ENCODE data around the gene MYO1F.
"Not testable (repeated sequence)": the region's sequence is repeated elsewhere in the genome, so short reads cannot be mapped to it uniquely, and the experiment has no call there.

MYO1F gene

DNA sequence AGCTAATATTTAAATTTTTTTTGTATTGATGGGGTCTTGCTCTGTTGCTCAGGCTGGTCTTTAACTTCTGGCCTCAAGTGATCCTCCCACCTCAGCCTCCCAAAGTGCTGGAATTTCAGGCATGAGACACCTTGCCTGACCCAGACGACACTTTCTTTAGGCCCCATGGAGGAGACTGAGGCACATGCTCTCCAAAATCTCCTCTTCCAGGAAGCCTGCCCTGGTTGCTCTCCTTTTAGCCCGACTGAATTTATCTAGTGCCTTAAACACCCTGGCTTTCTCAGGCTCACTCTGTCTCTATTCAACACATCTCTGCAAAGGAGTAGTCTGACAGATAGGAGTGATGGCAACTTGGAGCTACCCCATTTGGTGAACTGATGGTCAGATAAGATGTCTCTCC is 18.9 kb downstream of the MYO1F start:
- DNase-seq = no peak

DNA sequence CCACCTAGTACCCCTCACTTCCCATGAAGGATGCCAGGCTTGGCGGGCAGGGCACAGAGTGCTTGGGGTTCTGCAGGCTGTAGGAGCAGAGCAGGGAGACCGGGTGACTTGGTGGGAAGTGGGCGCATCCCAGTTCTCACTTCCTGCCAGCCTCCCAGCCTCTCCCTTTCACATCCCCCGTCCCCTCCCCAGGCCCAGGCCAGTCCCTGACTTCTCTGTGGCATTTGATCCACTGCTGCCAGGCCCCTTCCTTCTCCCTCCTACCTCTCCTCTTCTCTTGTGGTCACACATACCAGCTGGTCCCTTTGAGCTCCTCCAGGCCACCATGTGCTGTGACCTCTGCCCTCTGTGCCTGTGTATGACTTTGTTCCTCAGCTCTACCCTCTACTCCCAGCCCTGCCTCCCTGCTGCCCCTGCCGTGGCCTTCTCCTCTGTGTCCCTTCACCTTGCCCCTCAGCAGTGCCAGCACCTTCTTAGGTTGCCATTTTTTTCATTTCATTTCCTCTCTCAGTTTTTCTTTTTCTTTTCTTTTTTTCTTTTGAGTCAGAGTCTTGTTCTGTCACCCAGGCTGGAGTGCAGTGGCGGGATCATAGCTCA is 19.5 kb downstream of the MYO1F start:
- no peak for DNase-seq

DNA sequence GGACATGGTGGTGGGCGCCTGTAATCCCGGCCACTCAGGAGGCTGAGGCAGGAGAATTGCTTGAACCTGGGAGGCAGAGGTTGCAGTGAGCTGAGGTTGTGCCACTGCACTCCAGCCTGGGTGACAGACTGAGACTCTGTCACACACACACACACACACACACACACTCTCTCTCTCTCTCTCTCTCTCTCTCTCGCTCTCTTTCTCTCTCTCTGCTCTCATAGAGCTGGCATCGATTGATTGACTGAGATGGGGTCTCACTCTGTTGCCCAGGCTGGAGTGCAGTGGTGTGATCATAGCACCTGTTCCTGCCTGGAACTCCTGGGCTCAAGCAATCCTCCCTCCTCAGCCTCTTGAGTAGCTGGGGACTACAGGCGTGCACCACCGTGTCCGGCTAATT is 23.5 kb downstream of the MYO1F start:
- not testable (repeated sequence) for DNase-seq

DNA sequence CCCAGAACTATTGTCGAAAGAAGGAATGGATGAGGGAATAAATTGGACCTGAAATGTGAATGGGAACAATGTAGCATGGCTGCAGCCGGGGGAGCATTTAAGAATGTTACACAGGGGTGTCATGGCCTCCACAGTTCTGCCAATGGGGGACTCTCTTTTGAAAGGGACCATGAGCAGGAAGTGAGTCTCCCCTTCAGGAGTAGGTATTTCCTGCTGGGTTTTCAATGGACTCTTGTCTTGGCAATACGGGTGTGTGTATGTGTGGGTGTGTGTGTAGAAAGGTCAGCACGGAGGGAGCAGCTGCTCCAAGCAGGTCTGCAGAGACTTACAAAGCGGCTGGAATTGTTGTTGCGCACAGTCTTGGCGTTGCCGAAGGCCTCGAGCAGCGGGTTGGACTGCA is 24.4 kb downstream of the MYO1F start:
- no peak for DNase-seq

DNA sequence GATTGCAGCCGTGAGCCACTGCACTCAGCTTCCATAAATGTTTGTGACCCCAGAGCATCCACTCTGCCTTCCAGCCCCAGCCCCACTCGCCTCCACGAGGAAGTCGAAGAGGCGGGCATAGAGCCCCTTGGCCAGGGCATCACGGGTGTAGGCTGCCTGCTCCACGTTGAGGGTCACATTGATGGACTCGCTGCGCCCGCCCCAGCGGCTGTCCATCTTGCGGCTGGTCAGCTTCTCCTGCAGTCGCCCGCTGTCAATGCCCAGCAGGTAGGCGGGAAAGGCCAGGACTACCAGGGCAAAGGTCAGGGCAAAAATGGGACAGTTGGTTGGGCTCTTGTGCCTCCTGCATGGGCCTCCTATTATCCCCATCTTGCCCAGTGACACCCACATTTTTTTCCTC is 27.2 kb downstream of the MYO1F start:
- DNase-seq = no peak

DNA sequence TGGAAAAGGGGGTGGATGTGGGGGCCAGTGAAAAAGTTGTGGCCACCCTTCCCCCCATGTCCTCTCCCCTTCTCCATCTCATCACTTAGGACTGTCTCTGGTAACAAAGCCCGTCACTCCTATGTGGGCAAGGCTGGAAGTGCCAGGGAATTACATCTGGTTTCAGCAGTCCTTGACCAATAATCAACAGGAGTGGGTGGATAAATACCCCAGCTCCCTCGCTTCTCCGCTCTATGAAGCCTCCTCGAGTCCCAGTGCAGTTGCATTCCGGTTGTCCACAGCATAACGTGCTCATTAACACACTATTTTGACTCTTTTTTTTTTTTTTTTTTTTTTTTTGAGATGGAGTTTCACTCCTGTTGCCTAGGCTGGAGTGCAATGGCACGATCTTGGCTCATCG is 31.5 kb downstream of the MYO1F start:
- no peak for DNase-seq

DNA sequence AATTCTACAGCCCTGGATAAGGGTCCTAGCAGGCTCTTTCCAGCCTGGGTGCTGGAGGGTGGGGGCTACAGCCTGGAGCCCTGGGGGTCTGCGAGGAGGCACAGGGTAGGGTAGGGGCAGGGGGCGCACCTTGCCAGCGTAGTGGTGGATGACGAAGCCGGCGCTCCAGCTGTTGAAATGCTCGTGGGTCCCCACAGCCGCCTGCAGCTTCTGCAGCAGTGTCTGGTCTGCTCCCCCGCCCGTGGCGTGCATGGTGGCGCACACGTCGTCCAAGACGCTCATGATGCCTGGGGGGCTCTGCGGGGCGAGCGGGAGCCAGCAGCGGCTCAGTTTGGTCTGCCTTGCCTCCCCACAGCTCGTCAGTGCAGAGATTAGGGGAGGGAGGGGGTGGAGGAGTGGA is 33.1 kb downstream of the MYO1F start:
- no peak for DNase-seq

DNA sequence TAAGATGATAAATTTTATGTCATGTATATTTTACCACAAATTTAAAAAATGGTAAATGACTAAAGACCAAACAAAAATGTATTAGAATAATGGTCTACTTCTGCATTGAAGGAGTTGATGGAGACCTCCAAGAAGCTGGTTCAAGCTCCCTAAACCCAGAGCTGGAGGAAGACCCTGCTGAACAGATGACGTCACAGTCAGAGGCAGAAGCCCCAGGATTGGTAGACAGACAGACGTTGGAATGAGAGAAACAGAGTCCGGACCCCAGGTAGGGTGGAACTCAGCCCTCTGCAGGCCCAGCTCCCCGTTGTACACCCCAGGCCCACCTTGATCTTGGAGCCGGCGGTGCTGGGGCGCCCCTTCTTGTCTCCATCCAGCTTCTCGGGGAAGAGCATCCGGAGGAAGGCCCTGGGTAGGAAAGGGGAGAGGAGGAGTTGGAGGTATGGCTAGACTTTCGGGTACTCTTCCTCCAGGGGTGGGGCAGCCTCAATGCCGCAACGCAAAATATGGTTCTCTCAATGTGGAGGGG is 37.6 kb downstream of the MYO1F start:
- no peak for DNase-seq

DNA sequence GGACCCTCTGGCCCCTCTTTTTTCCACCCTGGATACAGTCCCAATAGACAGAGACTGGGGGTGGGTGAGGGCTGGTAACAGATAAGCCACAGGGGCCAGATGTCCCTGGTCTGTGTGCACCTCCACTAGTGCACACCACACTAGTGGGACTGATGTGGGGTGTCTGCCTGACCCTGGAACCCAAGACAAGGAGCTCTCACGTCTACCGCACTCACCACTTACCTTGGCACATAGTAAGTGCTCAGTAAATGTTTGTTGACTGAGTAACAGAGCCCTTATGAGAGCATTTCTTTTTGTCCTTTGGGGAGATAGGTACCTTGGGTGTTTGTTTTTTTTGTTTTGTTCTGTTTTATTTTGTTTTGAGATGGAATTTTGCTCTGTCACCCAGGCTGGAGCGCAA is 40.1 kb downstream of the MYO1F start:
- DNase-seq = no peak

DNA sequence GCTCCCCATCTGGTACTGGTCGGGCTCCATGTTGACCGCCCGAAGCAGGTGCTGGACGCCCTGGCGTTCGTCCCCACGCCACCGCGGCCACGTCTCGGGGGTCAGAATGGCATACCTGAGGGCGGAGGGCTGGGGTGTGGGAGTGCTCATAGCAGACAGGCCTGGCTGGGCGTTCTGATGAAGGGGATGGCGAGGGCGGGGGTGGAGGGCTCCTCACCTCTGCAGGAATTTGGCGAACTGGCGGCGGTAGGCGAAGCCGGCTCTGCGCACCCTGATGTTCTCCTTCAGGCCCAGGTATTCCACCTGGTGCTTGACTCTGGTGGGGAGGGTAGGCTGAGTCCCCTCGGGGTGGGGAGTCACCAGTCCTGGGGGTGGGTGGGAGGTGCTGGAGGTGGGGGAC is 41.0 kb downstream of the MYO1F start:
- DNase-seq = no peak

DNA sequence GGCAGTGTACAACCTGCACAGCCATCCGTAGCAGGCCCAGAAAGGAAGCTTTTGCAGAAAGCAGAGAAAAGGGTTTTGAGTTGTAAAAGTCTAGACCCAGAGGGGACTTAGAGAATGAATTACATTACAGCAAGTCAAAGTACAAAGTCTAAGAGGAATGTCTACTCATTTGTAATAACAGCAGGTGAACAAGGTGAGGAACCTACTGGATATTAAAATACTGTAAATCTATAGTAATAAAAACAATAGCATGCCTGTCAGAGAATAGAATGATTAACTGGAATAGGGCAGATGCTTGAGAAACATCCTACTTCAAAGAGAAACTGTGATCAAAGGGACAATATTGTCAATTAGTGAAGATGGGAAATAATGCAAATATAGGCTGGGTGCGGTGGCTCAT is 45.0 kb downstream of the MYO1F start:
- no peak for DNase-seq

DNA sequence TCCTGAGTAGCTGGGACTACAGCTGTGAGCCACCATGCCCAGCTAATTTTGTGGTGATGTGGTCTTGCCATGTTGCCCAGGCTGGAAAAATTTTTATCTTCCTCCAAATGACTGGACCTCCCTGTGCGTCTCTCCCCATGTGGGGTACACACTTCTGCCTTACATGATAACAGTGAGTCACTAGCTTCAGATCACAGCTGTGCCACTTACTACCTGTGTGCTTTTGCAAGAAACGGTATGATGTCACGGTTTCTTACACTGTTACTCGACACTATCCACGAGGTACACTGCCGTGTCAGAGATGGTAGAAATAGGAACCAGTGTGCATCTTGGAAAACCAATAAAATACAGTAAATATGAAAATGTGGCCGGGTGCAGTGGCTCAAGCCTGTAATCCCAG is 45.8 kb downstream of the MYO1F start:
- DNase-seq = no peak

DNA sequence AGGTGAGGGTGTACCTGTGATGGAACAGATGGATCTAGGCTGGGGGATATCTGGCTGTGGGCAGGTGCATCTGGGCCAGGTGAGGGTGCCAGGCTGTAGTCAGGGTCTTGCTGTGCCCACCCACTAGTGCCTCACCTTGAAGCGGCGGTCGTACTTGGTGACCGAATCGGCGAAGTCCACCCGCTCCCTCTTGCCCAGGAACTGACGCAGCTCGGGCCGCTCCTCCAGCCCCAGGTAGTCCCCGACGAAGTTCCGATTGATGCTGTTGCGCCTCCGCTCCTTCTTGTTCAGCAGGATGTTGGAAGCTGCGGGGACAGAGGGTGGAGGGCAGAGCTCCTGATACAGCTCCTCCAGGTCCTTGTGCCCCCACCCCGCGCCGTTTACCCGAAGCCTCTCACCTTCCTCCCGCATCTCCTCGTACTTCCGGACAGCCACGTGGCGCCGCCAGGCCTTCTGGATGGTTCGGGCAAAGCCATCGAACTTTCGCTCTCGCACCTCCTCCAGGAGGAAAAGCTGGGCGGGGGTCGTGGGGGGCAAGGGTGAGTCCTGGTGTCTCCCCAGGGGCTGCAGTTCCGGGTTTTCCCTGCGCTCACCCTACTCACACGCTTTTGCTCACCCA is 47.1 kb downstream of the MYO1F start:
- DNase-seq = no peak

DNA sequence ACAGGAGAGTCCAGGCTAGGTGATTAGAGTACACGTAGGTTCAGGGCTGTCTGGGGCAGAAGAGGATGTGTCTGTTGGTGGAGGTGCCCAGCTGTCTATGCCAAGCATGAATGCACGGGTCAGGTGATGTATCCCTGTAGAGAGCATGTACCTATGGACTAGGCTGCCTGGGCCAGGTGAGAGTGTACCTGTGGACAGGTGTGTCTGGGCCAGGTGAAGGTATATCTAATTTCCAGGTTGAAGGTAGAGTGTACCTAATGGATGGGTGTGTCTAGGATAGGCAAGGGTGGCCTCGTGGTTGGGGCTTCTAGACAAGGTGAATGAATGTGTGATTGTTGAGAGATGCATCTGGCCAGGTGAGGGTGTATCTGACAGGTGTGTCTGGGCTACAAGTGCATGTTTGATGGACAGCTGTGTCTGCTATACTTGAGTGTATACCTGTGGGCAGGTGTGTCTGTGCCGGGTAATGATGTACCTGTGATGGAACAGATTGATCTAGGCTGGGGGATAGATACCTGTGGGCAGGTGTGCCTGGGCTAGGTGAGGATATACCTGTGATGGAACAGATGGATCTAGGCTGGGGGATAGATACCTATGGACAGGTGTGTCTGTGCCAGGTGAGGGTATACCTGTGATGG is 47.8 kb downstream of the MYO1F start:
- no peak for DNase-seq

DNA sequence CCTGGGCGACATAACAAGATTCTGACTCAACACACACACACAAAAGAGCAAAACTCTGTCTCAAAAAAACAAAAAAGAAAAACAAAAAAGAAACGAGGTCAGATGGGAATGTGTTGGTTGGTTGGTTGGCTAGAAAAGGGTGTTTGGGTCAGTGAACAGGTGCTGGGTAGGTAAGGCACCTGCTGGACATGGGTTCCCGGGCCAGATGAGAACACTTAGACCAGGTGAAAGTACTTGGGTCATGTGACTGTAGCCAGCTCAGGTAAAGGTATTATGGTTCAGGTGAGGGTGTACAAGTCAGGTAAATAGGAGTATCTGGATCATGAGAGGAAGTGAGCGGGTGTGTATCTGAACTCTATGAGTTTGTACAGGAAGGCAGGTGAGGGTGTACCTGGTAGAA is 48.7 kb downstream of the MYO1F start:
- no peak for DNase-seq

DNA sequence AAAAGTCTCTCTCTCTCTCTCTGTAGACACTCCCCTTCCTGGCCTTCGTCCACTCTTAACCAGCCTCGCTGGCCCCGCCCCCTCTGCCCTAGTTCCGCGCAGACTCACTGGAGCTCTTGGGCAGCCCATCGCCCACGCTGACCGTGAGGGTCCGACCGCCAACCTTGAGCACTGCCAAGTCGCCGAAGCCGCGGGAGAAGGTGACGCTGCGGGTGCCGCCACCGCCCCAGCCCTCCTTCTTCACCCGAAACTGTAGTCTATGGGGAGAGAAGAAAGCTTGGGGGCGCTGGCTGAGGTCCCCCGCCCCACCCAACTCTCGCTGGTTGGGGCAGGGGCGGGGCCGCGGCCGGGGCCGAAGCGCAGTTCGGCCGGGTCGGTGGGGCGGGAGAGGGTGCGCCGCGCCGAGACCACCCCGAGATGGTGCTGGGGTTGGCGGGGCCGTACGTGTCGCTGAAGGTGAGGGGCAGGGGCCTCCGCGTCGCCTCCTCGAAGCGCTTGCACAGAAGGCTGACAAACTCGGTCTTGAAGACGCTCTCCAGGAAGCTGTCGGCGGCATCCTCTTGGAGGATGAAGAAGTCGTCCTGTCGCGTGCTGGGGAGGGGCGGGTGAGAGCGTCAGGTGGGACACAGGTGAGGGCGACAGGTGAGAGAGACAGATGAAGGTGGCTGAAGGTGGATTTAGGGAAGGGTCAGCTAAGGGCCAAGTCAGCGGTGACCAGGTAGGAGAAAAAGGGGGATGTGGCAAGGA is 50.7 kb downstream of the MYO1F start:
- DNase-seq = no peak

DNA sequence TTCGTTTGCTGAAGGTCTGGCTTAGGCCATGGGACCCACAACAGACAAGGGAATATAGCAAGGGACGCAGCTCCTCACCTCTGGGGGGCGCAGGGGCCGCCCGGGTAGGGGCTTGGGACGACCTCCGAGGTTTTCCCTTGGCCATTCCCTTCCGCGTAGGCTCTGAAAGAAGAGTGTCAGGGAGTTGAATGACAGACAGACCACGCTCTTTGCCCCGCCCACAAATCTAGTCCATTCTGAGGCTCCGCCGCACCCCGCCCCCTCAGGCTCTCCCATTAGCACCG is 51.9 kb downstream of the MYO1F start:
- DNase-seq = no peak

DNA sequence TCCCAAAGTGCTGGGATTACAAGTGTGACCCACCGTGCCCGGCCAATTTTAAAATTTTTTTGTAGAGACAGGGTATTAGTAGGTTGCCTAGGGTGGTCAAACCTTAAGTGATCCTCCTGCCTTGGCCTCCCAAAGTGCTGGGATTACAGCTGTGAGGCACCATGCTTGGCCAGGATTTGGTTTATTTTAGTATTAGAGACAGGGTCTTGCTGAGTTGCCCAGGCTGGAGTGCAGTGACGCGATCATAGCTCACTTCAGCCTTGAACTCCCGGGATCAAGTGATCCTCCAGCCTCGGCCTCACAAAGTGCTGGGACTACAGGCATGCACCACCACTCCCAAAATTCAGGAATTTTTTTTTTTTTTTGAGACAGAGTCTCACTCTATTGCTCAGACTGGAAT is 57.9 kb downstream of the MYO1F start:
- no peak for DNase-seq

DNA sequence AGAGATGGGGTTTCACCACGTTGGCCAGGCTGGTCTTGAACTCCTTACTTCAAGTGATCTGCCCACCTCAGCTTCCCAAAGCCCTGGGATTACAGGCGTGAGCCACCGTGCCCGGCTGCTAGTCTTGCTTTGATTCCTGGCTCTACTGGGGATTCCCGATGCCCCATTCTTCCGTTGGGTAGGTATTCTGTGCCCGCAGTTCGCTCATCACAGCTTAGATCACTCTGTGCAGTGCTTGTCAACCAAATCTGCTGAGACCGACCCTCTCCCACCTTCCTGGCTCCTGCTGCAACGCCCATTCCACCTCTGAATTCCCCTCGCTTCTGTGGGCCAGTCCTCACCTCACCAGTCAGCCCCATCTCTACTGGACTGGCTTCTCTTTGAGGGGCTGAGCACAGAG is 58.7 kb downstream of the MYO1F start:
- DNase-seq = no peak

DNA sequence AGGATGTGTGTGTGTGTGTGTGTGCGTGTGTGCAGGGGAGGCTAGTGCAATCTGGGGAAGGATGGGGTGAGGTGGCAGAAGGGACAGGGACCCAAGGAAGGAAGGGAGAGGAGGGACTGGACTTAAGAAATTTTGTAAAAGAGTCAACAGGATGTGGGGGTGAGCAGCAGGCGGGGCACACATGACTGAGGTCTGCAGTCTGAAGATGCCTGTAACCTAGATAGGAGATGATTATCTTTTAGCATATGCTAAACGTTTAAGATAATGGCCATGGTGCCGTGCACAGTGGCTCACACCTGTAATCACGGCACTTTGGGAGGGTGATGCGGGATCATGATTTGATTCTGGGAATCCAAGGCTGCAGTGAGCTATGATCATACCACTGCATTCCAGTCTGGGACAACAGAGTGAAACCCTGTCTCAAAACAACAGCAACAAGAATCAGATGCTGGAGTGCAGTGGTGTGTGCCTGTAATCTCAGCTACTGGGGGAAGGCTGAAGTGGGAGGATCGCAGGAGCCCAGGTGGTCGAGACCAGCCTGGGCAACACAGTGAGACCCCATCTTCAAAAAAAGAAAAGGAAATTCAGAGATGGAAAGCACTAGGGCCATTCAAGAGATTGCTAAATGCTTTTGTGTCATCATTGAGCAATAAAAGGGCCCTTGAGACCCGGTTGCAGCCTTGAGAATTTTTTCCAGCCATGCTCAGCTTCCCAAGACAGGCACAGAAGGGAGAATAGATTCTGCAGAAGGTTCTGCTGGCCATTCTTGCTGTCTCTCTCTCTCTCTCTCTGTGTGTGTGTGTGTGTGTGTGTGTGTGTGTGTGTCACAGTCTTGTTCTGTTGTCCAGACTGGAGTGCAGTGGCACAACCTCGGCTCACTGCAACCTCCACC is 59.4 kb downstream of the MYO1F start:
- DNase-seq = no peak

DNA sequence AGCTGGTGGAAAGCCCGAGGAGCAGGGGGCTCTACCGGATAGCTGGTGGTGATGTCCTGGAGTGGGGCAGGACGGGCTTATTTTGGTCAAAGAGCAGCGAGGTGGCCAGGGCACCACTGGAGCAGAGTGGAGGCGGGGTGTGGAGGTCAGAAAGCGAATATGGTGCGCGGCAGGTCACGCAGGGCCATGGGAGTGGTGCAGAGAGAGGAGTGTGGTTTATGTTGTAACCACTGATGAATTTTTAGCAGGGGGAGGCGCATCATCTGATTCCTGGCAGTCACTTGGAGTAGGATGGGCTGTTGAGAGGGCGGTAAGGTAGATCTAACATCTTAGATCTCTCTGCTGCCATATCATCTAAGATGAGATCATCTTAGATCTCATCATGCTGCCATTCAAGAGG is 61.9 kb downstream of the MYO1F start:
- no peak for DNase-seq

DNA sequence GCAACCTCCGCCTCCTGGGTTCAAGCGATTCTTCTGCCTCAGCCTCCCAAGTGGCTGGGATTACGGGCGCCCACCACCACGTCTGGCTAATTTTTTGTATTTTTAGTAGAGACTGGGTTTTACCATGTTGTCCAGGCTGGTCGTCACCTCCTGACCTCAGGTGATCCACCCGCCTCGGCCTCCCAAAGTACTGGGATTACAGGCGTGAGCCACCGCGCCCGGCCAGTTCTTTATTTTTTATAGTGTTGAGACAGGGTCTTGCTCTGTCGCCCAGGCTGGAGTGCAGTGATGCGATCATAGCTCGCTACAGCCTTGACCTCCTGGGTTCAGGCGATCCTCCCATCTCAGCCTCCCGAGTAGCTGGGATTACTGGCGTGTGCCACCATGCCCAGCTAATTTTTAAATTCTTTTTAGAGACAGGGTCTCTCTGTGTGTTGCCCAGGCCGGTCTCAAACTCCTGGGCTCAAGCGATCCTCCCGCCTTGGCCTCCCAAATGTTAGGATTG is 62.7 kb downstream of the MYO1F start:
- not testable (repeated sequence) for DNase-seq

Measured in NCI-H187 treated with DMSO at 0.1 percent for 48 hours (cell line).